ENCODE measurements around the gene ABTB2.

ABTB2 gene

GRCh38 chr11:34273099-34273498 is 84.7 kb downstream of the ABTB2 start:
- Histone ChIP-seq H3K4me3 (replicated peaks; ENCODE audit: insufficient read depth, low read length) (no peak overlapping the region), H3K27ac (replicated peaks) (no peak overlapping the region), H3K27me3 (ENCODE audit: insufficient read depth, poor library complexity, severe bottlenecking) (no peaks in the 10 kb centered on the region)
- no peak for DNase-seq (ENCODE audit: low read depth in 1 of 2, low spot score in 1 of 2)
- no peak for TF ChIP-seq GABPA (IDR thresholded peaks at IDR 0.05; ENCODE audit: low read depth)
- no peak for TF ChIP-seq CTCF (IDR thresholded peaks at IDR 0.05; ENCODE audit: insufficient read depth, low read length)
- no peak for TF ChIP-seq SPI1 (IDR thresholded peaks at IDR 0.05; ENCODE audit: borderline replicate concordance, low read depth)
- no peak for TF ChIP-seq POLR2AphosphoS5 (IDR thresholded peaks at IDR 0.05; ENCODE audit: low read depth)
- no peak for TF ChIP-seq REST (IDR thresholded peaks at IDR 0.05; ENCODE audit: insufficient replicate concordance, low read depth)

- DNase-seq (ENCODE audit: low read depth in 1 of 2, low spot score in 1 of 2): no peak
- no peak overlapping the region for H3K4me3 ChIP-seq (replicated peaks; ENCODE audit: insufficient read depth, low read length)
- no peak overlapping the region for H3K27ac ChIP-seq (replicated peaks)
- no peak for TF ChIP-seq SPI1 (IDR thresholded peaks at IDR 0.05; ENCODE audit: borderline replicate concordance, low read depth)
- no peak for TF ChIP-seq REST (IDR thresholded peaks at IDR 0.05; ENCODE audit: insufficient replicate concordance, low read depth)
- TF ChIP-seq CTCF (IDR thresholded peaks at IDR 0.05; ENCODE audit: insufficient read depth, low read length): no peak
- no peak for TF ChIP-seq POLR2AphosphoS5 (IDR thresholded peaks at IDR 0.05; ENCODE audit: low read depth)
- no peak for TF ChIP-seq GABPA (IDR thresholded peaks at IDR 0.05; ENCODE audit: low read depth)
- H3K27me3 ChIP-seq (ENCODE audit: insufficient read depth, poor library complexity, severe bottlenecking): no peaks in the 10 kb centered on the region
Measured at GRCh38 chr11:34271727-34272126, 86.1 kb downstream of the ABTB2 start.

GRCh38 chr11:34270711-34271110 is 87.1 kb downstream of the ABTB2 start:
- DNase-seq (ENCODE audit: low read depth in 1 of 2, low spot score in 1 of 2): no peak

GRCh38 chr11:34269694-34270245 is 88.0 kb downstream of the ABTB2 start:
- Histone ChIP-seq H3K27me3 (ENCODE audit: insufficient read depth, poor library complexity, severe bottlenecking) (no peaks in the 10 kb centered on the region), H3K27ac (replicated peaks) (no peak overlapping the region), H3K4me3 (replicated peaks; ENCODE audit: insufficient read depth, low read length) (no peak overlapping the region)
- TF ChIP-seq CTCF (IDR thresholded peaks at IDR 0.05; ENCODE audit: insufficient read depth, low read length) (no peak), GABPA (IDR thresholded peaks at IDR 0.05; ENCODE audit: low read depth) (no peak), POLR2AphosphoS5 (IDR thresholded peaks at IDR 0.05; ENCODE audit: low read depth) (no peak), SPI1 (IDR thresholded peaks at IDR 0.05; ENCODE audit: borderline replicate concordance, low read depth) (no peak), REST (IDR thresholded peaks at IDR 0.05; ENCODE audit: insufficient replicate concordance, low read depth) (no peak)
- DNase-seq (ENCODE audit: low read depth in 1 of 2, low spot score in 1 of 2): no peak

More at GRCh38 chr11:34270711-34271110, 87.1 kb downstream of the ABTB2 start:
- Histone ChIP-seq H3K27me3 (ENCODE audit: insufficient read depth, poor library complexity, severe bottlenecking) (no peaks in the 10 kb centered on the region), H3K4me3 (replicated peaks; ENCODE audit: insufficient read depth, low read length) (no peak overlapping the region), H3K27ac (replicated peaks) (no peak overlapping the region)
- TF ChIP-seq GABPA (IDR thresholded peaks at IDR 0.05; ENCODE audit: low read depth): no peak
